SK-N-MC (cell line): ENCODE data around the gene STX12.
"Not testable (repeated sequence)": the region's sequence is repeated elsewhere in the genome, so short reads cannot be mapped to it uniquely, and the experiment has no call there.

Source experiments
- DNase-seq: peaks from one replicate; pipeline ENCODE4 v3.0.0-alpha.2; 2011; ENCODE audit warnings: low read depth, low spot score
- H3K27ac ChIP-seq: fragments of 200-600 bp; sonication (generic); 2 replicates; pipeline ENCODE4 v1.5.1; 2016; ENCODE audit warnings: mixed run types
- H3K36me3 ChIP-seq: fragments of 200-600 bp; sonication (generic); 2 replicates; pipeline ENCODE4 v1.6.1; 2017; ENCODE audit warnings: antibody characterized with exemption, low read length, mixed read lengths; ENCODE audit not compliant: insufficient read depth
- H3K4me3 ChIP-seq: fragments of 200-600 bp; sonication (generic); 2 replicates; pipeline ENCODE4 v1.5.1; 2016
- H3K9ac ChIP-seq: fragments of 200-600 bp; sonication (generic); 2 replicates; pipeline ENCODE4 v1.8.0; 2017; ENCODE audit warnings: mixed run types, mixed read lengths; ENCODE audit not compliant: insufficient read length
- H3K9me3 ChIP-seq: fragments of 200-600 bp; sonication (generic); 2 replicates; pipeline ENCODE4 v1.6.1; 2017; ENCODE audit warnings: low read depth, mild to moderate bottlenecking, antibody characterized with exemption, low read length, moderate library complexity, mixed read lengths
- EZH2 ChIP-seq: fragments of 200-600 bp; sonication (generic); IDR thresholded peaks from one replicate; pipeline ENCODE4 v1.6.1; 2017; ENCODE audit warnings: antibody characterized with exemption
- FOXP2 ChIP-seq: optimal IDR thresholded peaks from 2 replicates; pipeline ENCODE3; 2011; ENCODE audit warnings: mild to moderate bottlenecking, moderate library complexity; ENCODE audit not compliant: insufficient read depth; ENCODE audit errors: extremely low read length, control extremely low read depth
- POLR2AphosphoS5 ChIP-seq: IDR thresholded peaks from 2 replicates; pipeline ENCODE4 v1.6.1; 2012; ENCODE audit warnings: mild to moderate bottlenecking, low read depth, low read length, borderline replicate concordance

The STX12 gene

GRCh38 chr1:27864264-27864895, 91.4 kb downstream of the STX12 start:
- no peak overlapping the region for H3K9ac ChIP-seq
- no peaks in the 10 kb centered on the region for H3K36me3 ChIP-seq
- no peak overlapping the region for H3K27ac ChIP-seq
- TF ChIP-seq FOXP2, result no peak
- no peak for TF ChIP-seq POLR2AphosphoS5
- no peak for TF ChIP-seq EZH2
- no peak for DNase-seq
- H3K9me3 ChIP-seq, result no peaks in the 10 kb centered on the region
- H3K4me3 ChIP-seq, result no peak overlapping the region

- TF ChIP-seq FOXP2 (no peak), EZH2 (no peak), POLR2AphosphoS5 (no peak)
- H3K36me3 ChIP-seq, result no peaks in the 10 kb centered on the region
- DNase-seq, result no peak
- no peak overlapping the region for H3K27ac ChIP-seq
- H3K9me3 ChIP-seq, result no peaks in the 10 kb centered on the region
- H3K9ac ChIP-seq, result no peak overlapping the region
- no peak overlapping the region for H3K4me3 ChIP-seq
These were observed 92.8 kb downstream of the STX12 start for GRCh38 chr1:27865821-27866220.

GRCh38 chr1:27868556-27868931, 95.5 kb downstream of the STX12 start:
- H3K4me3 ChIP-seq, result no peak overlapping the region

GRCh38 chr1:27868932-27869718, 96.1 kb downstream of the STX12 start:
- no peak overlapping the region for H3K9ac ChIP-seq
- TF ChIP-seq POLR2AphosphoS5 (no peak), EZH2 (no peak), FOXP2 (no peak)
- no peak overlapping the region for H3K4me3 ChIP-seq
- H3K9me3 ChIP-seq, result no peaks in the 10 kb centered on the region
- H3K27ac ChIP-seq, result no peak overlapping the region
- DNase-seq, result no peak
- no peaks in the 10 kb centered on the region for H3K36me3 ChIP-seq

More at GRCh38 chr1:27868556-27868931, 95.5 kb downstream of the STX12 start:
- no peak for DNase-seq
- H3K27ac ChIP-seq, result no peak overlapping the region
- no peak overlapping the region for H3K9ac ChIP-seq
- no peaks in the 10 kb centered on the region for H3K9me3 ChIP-seq
- TF ChIP-seq POLR2AphosphoS5, result no peak
- TF ChIP-seq FOXP2, result no peak
- no peak for TF ChIP-seq EZH2
- no peaks in the 10 kb centered on the region for H3K36me3 ChIP-seq

DNA sequence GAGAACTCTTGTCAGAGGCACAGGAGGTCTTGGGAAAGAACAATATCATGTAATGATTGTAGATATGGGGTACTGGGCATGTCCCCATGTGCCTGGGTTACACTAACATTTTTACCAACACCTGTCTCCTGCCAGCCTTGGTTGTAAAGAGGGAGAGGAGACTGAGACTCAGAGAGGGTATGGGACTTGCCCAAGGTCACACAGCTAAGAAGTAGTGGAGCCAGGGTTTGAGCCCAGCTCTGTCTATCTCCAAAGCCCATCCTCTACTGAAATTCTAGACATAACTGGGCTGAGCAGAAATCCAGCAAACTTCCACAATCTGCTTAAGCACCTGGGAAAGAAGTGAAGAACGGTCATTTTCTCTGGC, 96.7 kb downstream of the STX12 start:
- no peak for DNase-seq
- no peak overlapping the region for H3K27ac ChIP-seq

GRCh38 chr1:27871076-27871475, 98.1 kb downstream of the STX12 start:
- H3K9me3 ChIP-seq, DNase-seq, H3K4me3 ChIP-seq, H3K36me3 ChIP-seq, H3K9ac ChIP-seq, H3K27ac ChIP-seq: not testable (repeated sequence)

More for the DNA sequence above, 96.7 kb downstream of the STX12 start:
- H3K9me3 ChIP-seq, result no peaks in the 10 kb centered on the region
- no peak for TF ChIP-seq POLR2AphosphoS5
- TF ChIP-seq FOXP2, result no peak
- TF ChIP-seq EZH2, result no peak
- H3K4me3 ChIP-seq, result no peak overlapping the region
- no peak overlapping the region for H3K9ac ChIP-seq
- no peaks in the 10 kb centered on the region for H3K36me3 ChIP-seq

- H3K4me3 ChIP-seq, result peak within 1 kb of the TSS; percentile 84
- no peaks in the 10 kb centered on the region for H3K36me3 ChIP-seq
- no peak within 1 kb of the TSS for H3K9ac ChIP-seq
- no peak within 1 kb of the TSS for H3K27ac ChIP-seq
- no peaks in the 10 kb centered on the region for H3K9me3 ChIP-seq
- TF ChIP-seq FOXP2 (no peak), POLR2AphosphoS5 (peak; percentile 41; the same call in 1 of the 2 replicates)
- no peak for DNase-seq
These were observed 99.2 kb downstream of the STX12 start, which contains the start of gene THEMIS2 for GRCh38 chr1:27872059-27872801. Gene THEMIS2, plus strand, starts transcription at chr1:27872544. Its CDS starts 28 bp downstream, at chr1:27872572.

GRCh38 chr1:27872802-27873551, 100.0 kb downstream of the STX12 start:
- DNase-seq, result no peak
- Histone ChIP-seq H3K36me3 (no peaks in the 10 kb centered on the region), H3K27ac (no peak overlapping the region), H3K9me3 (no peaks in the 10 kb centered on the region), H3K4me3 (peak overlapping the region; percentile 84), H3K9ac (no peak overlapping the region)
- no peak for TF ChIP-seq FOXP2
- TF ChIP-seq POLR2AphosphoS5, result no peak
- no peak for TF ChIP-seq EZH2
